ENCODE data around the gene MLLT10. TPM values are rescaled to one million over a fixed set of nuclear protein-coding genes. Genes with fewer than 3 reads are reported as not detected.

MLLT10 gene
- total RNA-seq, 4 donors from 2014 or later = 23.5 to 39.7 (median 30.2) TPM

- Histone ChIP-seq H3K4me1 (peaks cover 16 to 25% (median 19%) of the 10 kb centered on the region in 4 donors), H3K4me3 (no peak overlapping the region), H3K27me3 (no peaks in the 10 kb centered on the region), H3K9me3 (no peaks in the 10 kb centered on the region), H3K36me3 (no peaks in the 10 kb centered on the region), H3K27ac (replicated peaks in 1 of 4) (no peak overlapping the region)
- intact Hi-C loops (cut with DNase I) = no loop called here
- WGBS = 67% methylated on average over 3 of the region's 3 CpGs
- no peak for TF ChIP-seq EP300 (IDR thresholded peaks at IDR 0.05)
- no peak for DNase-seq (ENCODE audit: extremely low spot score)
These were observed 127.9 kb downstream of the MLLT10 start for GRCh38 chr10:21661935-21662334.

GRCh38 chr10:21662635-21663034 lies 128.6 kb downstream of the MLLT10 start:
- no peak overlapping the region for H3K27ac ChIP-seq (replicated peaks in 1 of 4)
- intact Hi-C loops (cut with DNase I) = no loop called here

DNA sequence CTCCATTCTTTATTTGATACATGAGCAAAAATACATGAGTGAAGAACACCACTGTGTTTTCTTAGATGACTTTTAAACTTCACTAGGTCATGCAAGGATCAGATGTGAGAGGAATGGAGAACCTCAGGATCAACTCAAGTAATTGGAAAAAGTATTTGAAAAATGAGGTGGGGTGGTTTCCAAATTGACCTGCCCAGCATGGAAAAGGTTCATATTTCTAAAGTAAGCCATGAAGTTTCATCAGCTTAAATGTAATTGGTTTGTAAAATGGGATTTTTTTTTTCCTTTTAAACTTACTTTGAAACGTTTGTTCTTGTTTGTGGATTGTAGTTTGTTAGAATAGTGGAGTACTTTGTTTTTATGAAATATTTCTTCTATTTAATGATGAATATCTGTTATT lies 134.8 kb downstream of the MLLT10 start:
- Histone ChIP-seq H3K36me3 (peaks cover 0 to 9% (median 7%) of the 10 kb centered on the region in 4 donors), H3K9me3 (no peaks in the 10 kb centered on the region), H3K4me1 (peaks cover 0 to 22% (median 20%) of the 10 kb centered on the region in 4 donors), H3K27ac (replicated peaks in 1 of 4) (no peak overlapping the region), H3K27me3 (no peaks in the 10 kb centered on the region), H3K4me3 (no peak overlapping the region)
- intact Hi-C loops (cut with DNase I) = no loop called here
- TF ChIP-seq POLR2AphosphoS5 (IDR thresholded peaks at IDR 0.05) (no peak), POLR2A (IDR thresholded peaks at IDR 0.05; ENCODE audit: low read depth) (no peak), EP300 (IDR thresholded peaks at IDR 0.05) (no peak), CTCF (IDR thresholded peaks at IDR 0.05) (no peak)
- 61% methylated on average over 1 of the region's 1 CpG for WGBS
- no peak for DNase-seq (ENCODE audit: extremely low spot score)

More at GRCh38 chr10:21662635-21663034, 128.6 kb downstream of the MLLT10 start:
- TF ChIP-seq POLR2A (IDR thresholded peaks at IDR 0.05; ENCODE audit: low read depth) (no peak), EP300 (IDR thresholded peaks at IDR 0.05) (no peak), POLR2AphosphoS5 (IDR thresholded peaks at IDR 0.05) (no peak), CTCF (IDR thresholded peaks at IDR 0.05) (no peak)
- Histone ChIP-seq H3K4me3 (no peak overlapping the region), H3K36me3 (no peaks in the 10 kb centered on the region), H3K4me1 (peaks cover 16 to 25% (median 19%) of the 10 kb centered on the region in 4 donors), H3K27me3 (no peaks in the 10 kb centered on the region), H3K9me3 (no peaks in the 10 kb centered on the region)
- no peak for DNase-seq (ENCODE audit: extremely low spot score)
- WGBS = 63% methylated on average over 2 of the region's 2 CpGs

DNA sequence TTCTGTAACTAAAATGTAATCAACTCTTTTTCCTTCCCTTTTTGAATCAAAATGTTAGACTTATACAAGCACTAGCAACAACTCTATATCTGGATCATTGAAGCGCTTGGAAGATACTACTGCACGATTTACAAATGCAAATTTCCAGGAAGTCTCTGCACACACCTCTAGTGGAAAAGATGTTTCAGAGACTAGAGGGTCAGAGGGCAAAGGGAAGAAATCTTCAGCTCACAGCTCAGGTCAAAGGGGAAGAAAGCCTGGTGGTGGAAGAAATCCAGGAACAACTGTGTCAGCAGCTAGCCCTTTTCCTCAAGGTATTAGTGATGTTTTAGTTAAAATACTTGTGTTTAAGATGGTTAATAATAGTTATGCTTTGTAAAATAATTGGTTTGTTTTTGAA lies 136.4 kb downstream of the MLLT10 start:
- Histone ChIP-seq H3K4me1 (peaks cover 0 to 22% (median 20%) of the 10 kb centered on the region in 4 donors), H3K27me3 (no peaks in the 10 kb centered on the region), H3K27ac (replicated peaks in 1 of 4) (no peak overlapping the region), H3K4me3 (no peak overlapping the region), H3K36me3 (peaks cover 0 to 10% (median 7%) of the 10 kb centered on the region in 4 donors), H3K9me3 (no peaks in the 10 kb centered on the region)
- 95% methylated on average over 2 of the region's 2 CpGs for WGBS
- no peak for DNase-seq (ENCODE audit: extremely low spot score)
- no peak for TF ChIP-seq CTCF (IDR thresholded peaks at IDR 0.05)
- no peak for TF ChIP-seq EP300 (IDR thresholded peaks at IDR 0.05)
- no peak for TF ChIP-seq POLR2AphosphoS5 (IDR thresholded peaks at IDR 0.05)
- no peak for TF ChIP-seq POLR2A (IDR thresholded peaks at IDR 0.05; ENCODE audit: low read depth)
- intact Hi-C loops (cut with DNase I) = no loop called here

DNA sequence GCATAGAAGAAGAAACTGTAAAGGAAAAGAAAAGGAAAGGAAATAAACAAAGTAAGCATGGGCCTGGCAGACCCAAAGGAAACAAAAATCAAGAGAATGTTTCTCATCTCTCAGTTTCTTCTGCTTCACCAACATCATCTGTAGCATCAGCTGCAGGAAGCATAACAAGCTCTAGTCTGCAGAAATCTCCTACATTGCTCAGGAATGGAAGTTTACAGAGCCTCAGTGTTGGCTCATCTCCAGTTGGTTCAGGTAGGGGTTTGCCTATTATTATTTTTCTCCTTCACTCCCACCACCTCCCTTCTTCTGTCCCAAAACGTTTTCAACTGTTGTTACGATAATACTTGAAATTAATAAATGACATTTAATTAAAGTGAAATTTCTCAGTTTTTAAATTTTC lies 139.6 kb downstream of the MLLT10 start:
- TF ChIP-seq POLR2AphosphoS5 (IDR thresholded peaks at IDR 0.05) (no peak), POLR2A (IDR thresholded peaks at IDR 0.05; ENCODE audit: low read depth) (no peak), EP300 (IDR thresholded peaks at IDR 0.05) (no peak), CTCF (IDR thresholded peaks at IDR 0.05) (no peak)
- WGBS = 84% methylated on average over 2 of the region's 2 CpGs

More for the DNA sequence above, 139.6 kb downstream of the MLLT10 start:
- Histone ChIP-seq H3K36me3 (peaks cover 0 to 10% (median 7%) of the 10 kb centered on the region in 4 donors), H3K9me3 (no peaks in the 10 kb centered on the region), H3K27me3 (no peaks in the 10 kb centered on the region), H3K27ac (replicated peaks in 1 of 4) (no peak overlapping the region), H3K4me3 (no peak overlapping the region), H3K4me1 (peaks cover 0 to 30% (median 25%) of the 10 kb centered on the region in 4 donors)
- no peak for DNase-seq (ENCODE audit: extremely low spot score)
- intact Hi-C loops (cut with DNase I) = no loop called here

Data from esophagus muscularis mucosa (tissue), 4 donors.